Measurements from ENCODE around the gene PCDHGB3.
"Not testable (repeated sequence)": the region's sequence is repeated elsewhere in the genome, so short reads cannot be mapped to it uniquely, and the experiment has no call there.

The PCDHGB3 gene

DNA sequence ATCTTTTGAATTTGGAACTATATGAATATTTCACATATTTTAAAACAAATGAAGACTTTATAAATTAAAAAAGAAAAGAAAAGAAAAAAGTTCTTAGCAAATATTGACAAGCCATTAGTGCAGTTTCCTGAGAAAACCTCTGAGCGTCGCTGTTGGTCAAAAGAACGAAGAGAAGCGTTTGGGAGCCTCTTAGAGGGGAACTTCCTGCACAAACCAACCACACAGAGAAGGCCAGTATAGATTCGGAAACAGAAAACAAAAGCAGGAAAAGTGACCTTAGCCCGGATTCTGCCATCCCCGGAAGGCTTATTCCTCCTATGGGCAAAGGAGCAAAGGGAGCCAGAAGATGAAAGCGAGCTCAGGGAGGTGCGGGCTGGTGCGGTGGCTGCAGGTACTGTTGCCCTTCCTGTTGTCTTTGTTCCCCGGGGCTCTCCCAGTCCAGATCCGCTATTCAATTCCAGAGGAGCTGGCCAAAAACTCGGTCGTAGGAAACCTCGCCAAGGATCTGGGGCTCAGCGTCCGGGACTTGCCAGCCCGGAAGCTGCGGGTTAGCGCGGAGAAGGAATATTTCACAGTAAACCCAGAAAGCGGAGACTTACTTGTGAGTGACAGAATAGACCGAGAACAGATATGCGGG lies 10.1 kb upstream of the PCDHGB3 start, which contains the start of gene PCDHGB2:
Gene PCDHGB2 (plus strand): TSS at position 205 of the 637 bp plus-strand sequence. CDS start 142 bp downstream, at position 347.
- no peak for DNase-seq

DNA sequence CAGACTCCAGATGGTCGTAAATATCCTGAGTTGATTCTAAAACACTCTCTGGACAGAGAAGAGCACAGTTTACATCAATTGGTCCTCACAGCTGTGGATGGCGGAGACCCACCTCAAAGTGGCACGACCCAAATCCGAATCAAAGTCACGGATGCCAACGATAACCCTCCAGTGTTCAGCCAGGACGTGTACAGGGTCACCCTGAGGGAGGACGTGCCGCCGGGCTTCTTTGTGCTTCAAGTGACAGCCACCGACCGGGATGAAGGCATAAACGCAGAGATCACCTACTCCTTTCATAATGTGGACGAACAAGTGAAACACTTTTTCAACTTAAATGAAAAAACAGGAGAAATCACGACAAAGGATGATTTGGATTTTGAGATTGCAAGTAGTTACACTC lies 9.4 kb upstream of the PCDHGB3 start:
- no peak for DNase-seq

DNA sequence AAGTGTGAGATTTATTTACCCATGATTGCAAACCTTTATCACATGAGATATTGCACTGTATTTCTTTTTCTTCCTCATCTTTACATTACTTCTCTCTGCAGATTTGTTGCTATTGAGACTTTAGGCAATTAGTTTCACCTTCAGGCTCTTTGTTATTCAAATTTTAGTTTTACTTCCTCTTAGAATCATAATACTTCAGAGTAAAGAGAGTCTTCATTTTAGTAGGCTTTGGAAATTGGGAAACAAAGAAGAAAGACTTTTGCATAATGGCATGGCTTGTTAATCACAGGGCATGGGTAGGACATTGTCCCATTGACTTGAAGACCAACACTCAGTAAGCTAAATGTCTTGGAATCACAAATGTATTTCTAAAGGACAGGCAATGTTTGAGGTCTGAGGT lies 7.3 kb upstream of the PCDHGB3 start:
- DNase-seq, result no peak

DNA sequence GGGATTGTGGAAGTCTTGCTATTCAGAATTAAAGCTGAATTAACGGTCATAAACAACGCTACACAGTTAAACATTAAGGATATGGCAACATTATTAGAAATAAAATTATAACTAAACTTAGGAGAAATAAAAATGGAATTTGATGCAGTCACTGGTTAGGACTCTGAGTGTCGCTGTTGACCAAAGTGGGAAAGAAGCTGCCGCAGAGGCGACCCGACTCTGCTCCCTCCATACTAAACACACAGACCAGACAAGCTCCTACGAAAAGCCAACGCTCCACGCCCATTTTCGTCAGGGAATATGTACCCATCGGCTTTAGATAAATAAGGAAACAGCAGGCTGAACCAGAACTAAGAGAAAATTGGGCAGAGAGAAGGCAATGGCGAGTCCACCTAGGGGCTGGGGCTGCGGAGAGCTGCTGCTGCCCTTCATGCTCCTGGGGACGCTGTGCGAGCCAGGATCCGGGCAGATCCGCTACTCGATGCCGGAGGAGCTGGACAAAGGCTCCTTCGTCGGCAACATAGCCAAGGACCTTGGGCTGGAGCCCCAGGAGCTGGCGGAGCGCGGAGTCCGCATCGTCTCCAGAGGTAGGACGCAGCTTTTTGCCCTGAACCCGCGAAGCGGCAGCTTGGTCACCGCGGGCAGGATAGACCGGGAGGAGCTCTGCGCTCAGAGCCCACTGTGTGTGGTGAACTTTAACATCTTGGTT lies 5.9 kb upstream of the PCDHGB3 start, which contains the start of gene PCDHGA5:
Gene PCDHGA5 (plus strand): TSS at position 211 of the 709 bp plus-strand sequence. CDS start 169 bp downstream, at position 380.
- DNase-seq, result no peak

DNA sequence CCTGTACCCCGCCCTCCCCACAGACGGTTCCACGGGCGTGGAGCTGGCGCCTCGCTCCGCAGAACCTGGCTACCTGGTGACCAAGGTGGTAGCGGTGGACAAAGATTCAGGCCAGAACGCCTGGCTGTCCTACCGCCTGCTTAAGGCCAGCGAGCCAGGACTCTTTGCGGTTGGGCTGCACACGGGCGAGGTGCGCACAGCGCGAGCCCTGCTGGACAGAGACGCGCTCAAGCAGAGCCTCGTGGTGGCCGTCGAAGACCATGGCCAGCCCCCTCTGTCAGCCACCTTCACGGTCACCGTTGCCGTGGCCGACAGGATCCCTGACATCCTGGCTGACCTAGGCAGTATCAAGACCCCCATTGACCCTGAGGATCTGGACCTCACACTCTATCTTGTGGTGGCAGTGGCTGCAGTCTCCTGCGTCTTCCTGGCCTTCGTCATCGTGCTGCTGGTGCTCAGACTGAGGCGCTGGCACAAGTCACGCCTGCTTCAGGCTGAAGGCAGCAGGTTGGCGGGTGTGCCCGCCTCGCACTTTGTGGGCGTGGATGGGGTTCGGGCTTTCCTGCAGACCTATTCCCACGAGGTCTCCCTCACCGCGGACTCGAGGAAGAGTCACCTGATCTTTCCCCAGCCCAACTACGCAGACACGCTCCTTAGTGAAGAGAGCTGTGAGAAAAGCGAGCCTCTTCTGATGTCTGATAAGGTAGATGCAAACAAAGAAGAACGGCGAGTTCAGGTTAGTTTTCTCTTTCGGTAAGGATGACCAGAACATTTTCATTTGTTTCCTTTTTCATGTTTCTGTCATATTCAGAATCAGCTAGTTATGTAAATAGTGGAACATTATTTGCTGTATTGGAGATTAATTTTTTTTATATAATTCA lies 3.8 kb upstream of the PCDHGB3 start:
- no peak for DNase-seq

DNA sequence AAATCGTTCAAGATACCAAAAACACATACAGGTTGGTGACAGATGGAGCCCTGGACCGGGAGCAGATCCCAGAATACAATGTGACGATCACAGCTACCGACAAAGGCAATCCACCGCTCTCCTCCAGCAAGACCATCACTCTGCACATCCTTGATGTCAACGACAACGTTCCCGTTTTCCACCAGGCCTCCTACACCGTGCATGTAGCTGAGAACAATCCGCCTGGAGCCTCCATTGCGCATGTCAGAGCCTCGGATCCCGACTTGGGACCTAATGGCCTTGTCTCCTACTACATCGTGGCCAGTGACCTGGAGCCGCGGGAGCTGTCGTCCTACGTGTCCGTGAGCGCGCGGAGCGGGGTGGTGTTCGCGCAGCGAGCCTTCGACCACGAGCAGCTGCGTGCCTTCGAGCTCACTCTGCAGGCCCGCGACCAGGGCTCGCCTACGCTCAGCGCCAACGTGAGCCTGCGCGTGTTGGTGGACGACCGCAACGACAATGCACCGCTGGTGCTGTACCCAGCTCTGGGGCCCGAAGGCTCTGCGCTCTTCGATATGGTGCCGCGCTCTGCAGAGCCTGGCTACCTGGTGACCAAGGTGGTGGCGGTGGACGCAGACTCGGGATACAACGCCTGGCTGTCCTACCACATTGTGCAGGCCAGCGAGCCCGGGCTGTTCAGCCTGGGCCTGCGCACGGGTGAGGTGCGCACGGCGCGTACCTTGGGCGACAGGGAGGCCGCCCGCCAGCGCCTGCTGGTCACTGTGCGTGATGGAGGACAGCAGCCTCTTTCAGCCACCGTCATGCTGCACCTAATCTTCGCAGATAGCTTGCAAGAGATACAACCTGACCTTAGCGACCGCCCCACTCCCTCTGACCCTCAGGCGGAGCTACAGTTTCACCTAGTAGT lies 1.8 kb downstream of the PCDHGB3 start:
- no peak for DNase-seq

DNA sequence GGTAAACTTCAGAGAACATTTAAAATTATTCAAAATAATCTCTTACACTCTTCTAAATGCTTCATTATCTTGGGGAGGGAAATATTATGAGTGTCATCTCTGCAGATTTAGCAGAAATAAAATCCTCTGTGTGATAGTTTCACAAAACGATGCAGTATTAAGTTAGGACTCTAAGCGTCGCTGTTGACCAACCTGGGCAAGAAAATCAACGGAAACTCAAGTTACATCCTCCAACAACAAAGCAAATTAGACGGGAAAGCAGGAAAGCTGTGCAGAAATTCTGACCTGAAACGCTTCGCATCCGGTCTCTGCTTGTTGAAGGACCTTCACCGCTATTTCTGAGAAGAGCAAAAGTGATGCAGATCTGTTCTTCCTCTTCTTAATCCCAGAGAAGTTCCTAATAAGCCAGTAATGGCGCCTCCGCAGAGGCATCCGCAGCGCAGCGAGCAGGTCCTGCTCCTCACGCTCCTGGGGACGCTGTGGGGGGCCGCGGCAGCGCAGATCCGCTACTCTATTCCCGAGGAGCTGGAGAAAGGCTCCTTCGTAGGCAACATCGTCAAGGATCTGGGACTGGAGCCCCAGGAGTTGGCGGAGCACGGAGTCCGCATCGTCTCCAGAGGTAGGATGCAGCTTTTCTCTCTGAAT lies 3.8 kb downstream of the PCDHGB3 start, which contains the start of gene PCDHGA6:
Gene PCDHGA6 (plus strand): TSS at position 219 of the 645 bp plus-strand sequence. CDS start 193 bp downstream, at position 412.
- no peak for DNase-seq

DNA sequence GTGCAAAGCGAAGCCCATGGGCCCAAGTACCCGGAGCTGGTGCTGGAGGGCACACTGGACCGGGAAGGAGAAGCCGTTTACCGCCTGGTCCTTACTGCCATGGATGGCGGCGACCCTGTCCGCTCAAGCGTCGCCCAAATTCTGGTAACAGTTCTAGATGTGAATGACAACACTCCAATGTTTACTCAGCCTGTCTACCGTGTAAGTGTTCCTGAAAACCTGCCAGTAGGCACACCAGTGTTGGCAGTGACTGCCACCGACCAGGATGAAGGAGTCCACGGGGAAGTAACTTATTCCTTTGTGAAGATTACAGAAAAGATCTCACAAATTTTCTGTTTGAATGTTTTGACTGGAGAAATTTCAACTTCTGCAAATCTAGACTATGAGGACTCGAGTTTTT lies 4.6 kb downstream of the PCDHGB3 start:
- no peak for DNase-seq

DNA sequence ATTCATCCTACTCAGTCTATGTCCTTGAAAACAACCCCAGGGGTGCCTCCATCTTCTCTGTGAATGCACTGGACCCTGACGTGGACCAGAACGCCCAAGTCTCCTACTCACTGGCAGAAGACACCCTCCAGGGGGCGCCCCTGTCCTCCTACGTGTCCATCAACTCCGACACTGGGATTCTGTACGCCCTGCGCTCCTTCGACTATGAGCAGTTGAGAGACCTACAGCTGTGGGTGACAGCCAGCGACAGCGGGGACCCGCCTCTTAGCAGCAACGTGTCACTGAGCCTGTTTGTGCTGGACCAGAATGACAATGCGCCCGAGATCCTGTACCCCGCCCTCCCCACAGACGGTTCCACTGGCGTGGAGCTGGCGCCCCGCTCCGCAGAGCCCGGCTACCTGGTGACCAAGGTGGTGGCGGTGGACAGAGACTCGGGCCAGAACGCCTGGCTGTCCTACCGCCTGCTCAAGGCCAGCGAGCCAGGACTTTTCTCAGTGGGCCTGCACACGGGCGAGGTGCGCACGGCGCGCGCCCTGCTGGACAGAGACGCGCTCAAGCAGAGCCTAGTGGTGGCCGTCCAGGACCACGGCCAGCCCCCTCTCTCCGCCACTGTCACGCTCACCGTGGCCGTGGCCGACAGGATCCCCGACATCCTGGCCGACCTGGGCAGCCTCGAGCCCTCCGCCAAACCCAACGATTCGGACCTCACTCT lies 5.6 kb downstream of the PCDHGB3 start:
- not testable (repeated sequence) for DNase-seq

DNA sequence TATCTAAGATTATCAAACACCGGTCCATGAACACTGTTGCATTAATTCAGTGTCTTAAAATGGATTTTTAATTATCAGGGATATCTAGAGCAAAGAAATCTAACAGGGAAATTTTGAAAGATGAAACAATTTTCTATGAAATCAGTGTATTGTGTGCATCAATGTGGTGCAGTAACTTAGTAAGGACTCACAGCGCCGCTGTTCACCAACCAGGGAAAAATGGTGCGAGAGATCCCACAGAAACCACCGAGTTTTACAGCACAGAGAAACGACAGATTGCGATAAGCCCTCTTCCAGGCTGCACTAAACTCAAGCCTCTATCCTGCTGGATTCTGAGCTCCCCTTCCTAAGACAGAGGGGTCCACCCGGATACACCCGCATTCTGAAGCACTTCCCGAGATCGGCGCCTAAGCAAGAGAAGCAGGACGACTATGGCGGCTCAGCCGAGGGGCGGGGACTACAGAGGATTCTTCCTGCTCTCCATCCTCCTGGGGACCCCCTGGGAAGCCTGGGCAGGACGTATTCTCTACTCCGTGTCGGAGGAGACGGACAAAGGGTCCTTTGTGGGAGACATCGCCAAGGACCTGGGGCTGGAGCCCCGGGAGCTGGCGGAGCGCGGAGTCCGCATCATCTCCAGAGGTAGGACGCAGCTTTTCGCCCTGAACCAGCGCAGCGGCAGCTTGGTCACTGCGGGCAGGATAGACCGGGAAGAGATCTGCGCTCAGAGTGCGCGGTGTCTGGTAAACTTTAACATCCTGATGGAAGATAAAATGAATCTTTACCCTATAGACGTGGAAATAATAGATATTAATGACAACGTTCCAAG lies 12.6 kb downstream of the PCDHGB3 start, which contains the start of gene PCDHGA7:
Gene PCDHGA7 (plus strand): TSS at position 274 of the 826 bp plus-strand sequence. CDS start 158 bp downstream, at position 432.
- no peak for DNase-seq

DNA sequence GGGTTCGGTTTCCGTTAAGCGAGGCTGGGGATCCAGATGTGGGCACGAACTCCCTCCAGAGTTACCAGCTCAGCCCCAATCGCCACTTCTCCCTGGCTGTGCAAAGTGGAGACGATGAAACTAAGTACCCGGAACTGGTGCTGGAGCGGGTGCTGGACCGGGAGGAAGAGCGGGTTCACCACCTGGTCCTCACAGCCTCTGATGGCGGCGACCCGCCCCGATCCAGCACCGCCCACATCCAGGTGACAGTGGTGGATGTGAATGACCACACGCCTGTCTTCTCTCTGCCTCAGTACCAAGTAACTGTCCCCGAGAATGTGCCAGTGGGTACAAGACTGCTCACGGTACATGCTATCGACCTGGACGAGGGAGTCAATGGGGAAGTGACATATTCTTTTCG lies 13.3 kb downstream of the PCDHGB3 start:
- no peak for DNase-seq

DNA sequence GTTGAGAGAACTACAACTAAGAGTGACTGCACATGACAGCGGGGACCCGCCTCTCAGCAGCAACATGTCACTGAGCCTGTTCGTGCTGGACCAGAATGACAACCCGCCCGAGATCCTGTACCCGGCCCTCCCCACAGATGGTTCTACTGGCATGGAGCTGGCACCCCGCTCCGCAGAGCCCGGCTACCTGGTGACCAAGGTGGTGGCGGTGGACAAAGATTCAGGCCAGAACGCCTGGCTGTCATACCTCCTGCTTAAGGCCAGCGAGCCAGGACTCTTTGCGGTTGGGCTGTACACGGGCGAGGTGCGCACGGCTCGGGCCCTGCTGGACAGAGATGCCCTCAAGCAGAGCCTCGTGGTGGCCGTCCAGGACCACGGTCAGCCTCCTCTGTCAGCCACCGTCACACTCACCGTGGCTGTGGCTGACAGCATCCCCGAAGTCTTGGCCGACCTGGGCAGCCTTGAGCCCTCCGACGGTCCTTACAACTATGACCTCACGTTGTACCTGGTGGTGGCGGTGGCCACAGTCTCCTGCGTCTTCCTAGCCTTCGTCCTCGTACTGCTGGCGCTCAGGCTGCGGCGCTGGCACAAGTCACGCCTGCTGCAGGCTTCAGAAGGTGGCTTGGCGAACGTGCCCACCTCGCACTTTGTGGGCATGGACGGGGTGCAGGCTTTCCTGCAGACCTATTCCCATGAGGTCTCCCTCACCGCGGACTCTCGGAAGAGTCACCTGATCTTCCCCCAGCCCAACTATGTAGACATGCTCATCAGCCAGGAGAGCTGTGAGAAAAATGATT lies 14.6 kb downstream of the PCDHGB3 start:
- DNase-seq, result no peak

DNA sequence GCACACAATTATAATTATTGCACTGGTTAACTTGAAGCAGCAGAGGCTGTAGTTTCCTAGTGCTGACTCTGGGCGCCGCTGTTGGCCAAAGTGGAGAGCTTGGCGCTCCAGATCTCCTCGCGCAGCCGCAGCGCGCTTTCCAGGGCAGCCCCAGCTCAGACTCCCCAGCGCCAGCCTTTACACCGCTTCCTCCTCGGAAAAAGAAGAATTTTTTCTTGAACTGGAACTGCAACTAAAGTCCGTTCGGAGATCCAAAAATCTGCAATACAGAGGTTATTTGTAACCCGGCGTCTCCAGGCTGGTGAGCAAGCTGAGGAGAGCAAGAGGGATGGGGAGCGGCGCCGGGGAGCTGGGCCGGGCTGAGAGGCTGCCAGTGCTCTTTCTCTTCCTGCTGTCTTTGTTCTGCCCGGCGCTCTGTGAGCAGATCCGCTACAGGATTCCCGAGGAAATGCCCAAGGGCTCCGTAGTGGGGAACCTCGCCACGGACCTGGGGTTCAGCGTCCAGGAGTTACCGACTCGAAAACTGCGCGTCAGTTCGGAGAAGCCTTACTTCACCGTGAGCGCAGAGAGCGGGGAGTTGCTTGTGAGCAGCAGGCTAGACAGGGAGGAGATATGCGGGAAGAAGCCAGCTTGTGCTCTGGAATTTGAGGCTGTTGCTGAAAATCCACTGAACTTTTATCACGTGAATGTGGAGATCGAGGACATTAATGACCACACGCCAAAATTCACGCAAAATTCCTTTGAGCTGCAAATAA lies 17.7 kb downstream of the PCDHGB3 start, which contains the start of gene PCDHGB4:
Gene PCDHGB4 (plus strand): TSS at position 142 of the 755 bp plus-strand sequence. CDS start 187 bp downstream, at position 329.
- DNase-seq, result not testable (repeated sequence)

DNA sequence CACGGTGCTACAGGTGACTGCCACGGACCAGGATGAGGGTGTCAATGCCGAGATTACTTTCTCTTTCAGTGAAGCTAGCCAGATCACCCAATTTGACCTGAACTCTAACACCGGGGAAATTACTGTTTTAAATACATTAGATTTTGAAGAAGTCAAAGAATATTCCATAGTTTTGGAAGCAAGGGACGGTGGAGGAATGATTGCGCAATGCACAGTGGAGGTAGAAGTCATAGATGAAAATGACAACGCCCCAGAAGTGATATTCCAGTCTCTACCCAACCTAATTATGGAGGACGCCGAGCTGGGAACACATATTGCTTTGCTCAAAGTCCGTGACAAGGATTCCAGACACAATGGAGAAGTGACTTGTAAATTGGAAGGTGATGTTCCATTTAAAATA lies 18.6 kb downstream of the PCDHGB3 start:
- no peak for DNase-seq

DNA sequence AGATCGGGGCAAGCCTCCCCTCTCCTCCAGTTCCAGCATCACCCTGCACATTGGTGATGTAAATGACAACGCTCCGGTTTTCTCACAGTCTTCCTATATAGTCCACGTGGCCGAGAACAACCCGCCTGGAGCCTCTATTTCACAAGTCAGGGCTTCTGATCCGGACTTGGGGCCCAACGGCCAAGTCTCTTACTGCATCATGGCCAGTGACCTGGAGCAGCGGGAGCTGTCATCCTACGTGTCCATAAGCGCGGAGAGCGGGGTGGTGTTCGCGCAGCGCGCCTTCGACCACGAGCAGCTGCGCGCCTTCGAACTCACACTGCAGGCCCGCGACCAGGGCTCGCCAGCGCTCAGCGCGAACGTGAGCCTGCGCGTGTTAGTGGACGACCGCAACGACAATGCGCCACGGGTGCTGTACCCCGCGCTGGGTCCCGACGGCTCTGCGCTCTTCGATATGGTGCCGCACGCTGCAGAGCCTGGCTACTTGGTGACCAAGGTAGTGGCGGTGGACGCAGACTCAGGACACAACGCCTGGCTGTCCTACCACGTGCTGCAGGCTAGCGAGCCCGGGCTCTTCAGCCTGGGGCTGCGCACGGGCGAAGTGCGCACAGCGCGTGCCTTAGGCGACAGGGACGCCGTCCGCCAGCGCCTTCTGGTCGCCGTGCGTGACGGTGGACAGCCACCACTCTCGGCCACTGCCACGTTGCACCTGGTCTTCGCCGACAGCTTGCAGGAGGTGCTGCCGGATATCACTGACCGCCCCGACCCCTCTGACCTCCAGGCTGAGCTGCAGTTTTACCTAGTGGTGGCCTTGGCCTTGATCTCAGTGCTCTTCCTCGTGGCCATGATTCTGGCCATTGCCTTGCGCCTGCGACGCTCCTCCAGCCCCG lies 19.4 kb downstream of the PCDHGB3 start:
- no peak for DNase-seq

DNA sequence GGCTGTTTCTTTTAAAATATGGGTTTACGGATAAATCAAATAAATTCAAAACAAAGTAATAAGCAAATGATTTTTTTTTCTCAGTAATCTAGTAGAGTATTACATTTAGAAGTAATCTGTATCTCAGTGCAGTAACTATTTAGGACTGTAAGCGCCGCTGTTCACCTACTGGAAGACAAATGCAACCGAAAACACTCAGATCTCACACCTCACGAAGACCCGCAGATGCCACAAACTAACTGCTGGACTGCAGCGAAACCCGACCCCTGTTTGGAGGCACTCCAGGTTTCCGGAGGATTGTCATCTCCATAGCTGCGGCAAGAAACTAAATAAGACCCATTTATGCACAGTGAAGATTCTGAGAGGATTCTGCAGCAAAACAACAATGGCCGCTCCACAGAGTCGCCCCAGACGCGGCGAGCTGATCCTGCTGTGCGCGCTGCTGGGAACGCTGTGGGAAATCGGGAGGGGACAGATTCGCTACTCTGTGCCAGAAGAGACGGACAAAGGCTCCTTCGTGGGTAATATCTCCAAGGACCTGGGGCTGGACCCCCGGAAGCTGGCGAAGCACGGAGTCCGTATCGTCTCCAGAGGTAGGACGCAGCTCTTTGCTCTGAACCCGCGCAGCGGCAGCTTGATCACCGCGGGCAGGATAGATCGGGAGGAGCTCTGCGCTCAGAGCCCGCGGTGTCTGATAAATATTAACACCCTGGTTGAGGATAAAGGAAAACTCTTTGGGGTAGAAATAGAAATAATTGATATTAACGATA lies 22.6 kb downstream of the PCDHGB3 start, which contains the start of gene PCDHGA8:
Gene PCDHGA8 (plus strand): TSS at position 205 of the 770 bp plus-strand sequence. CDS start 181 bp downstream, at position 386.
- DNase-seq, result no peak

All from stimulated activated CD4-positive, alpha-beta T cell treated with anti-CD3 and anti-CD28 coated beads, Interleukin-2, amount 100 ng/mL, for 48 hours (primary cell).